GM23338 (cell line): ENCODE results near the gene MPPED1. TPM values are rescaled to one million over a fixed set of nuclear protein-coding genes. Genes with fewer than 3 reads are reported as not detected.

Experiments used
- ATAC-seq: fragments of 200-7000 bp; cut with Tn5 transposase; 3 replicates; pipeline ENCODE4 v1.9.1; 2020
- DNase-seq: peaks from one replicate; pipeline ENCODE4 v3.0.0-alpha.2; 2015; ENCODE audit warnings: low spot score
- H2AFZ ChIP-seq: fragments of 200-600 bp; sonication (generic); 2 replicates; pipeline ENCODE4 v1.8.0; 2016; ENCODE audit warnings: antibody characterized with exemption, mild to moderate bottlenecking, moderate library complexity
- H3F3A ChIP-seq: fragments of 200-600 bp; sonication (generic); replicated peaks from 2 replicates; pipeline ENCODE4 v1.8.0; 2017; ENCODE audit warnings: antibody characterized with exemption, mixed run types, low read depth
- H3K27ac ChIP-seq: fragments of 200-600 bp; sonication (generic); 2 replicates; pipeline ENCODE4 v1.6.1; 2016; ENCODE audit warnings: low read depth
- H3K27me3 ChIP-seq: fragments of 200-600 bp; sonication (generic); 2 replicates; pipeline ENCODE4 v1.8.0; 2016; ENCODE audit warnings: mild to moderate bottlenecking, mixed run types, moderate library complexity; ENCODE audit not compliant: insufficient read depth
- H3K36me3 ChIP-seq: fragments of 200-600 bp; sonication (generic); 2 replicates; pipeline ENCODE4 v1.8.0; 2016; ENCODE audit warnings: mild to moderate bottlenecking; ENCODE audit not compliant: insufficient read depth
- H3K4me1 ChIP-seq: fragments of 200-600 bp; sonication (generic); 2 replicates; pipeline ENCODE4 v1.8.0; 2016; ENCODE audit warnings: mild to moderate bottlenecking, moderate library complexity; ENCODE audit not compliant: insufficient read depth
- H3K4me2 ChIP-seq: fragments of 200-600 bp; sonication (generic); 2 replicates; pipeline ENCODE4 v1.7.1; 2017; ENCODE audit warnings: mixed run types
- H3K4me3 ChIP-seq: fragments of 200-600 bp; sonication (generic); 2 replicates; pipeline ENCODE4 v1.6.1; 2016; ENCODE audit warnings: mixed run types
- H3K79me2 ChIP-seq: fragments of 200-600 bp; sonication (generic); replicated peaks from 2 replicates; pipeline ENCODE4 v1.8.0; 2017; ENCODE audit warnings: mild to moderate bottlenecking; ENCODE audit not compliant: insufficient read depth
- H3K9me2 ChIP-seq: fragments of 200-600 bp; sonication (generic); 2 replicates; pipeline ENCODE4 v1.8.0; 2017; ENCODE audit not compliant: insufficient read depth
- H4K20me1 ChIP-seq: fragments of 200-600 bp; sonication (generic); replicated peaks from 2 replicates; pipeline ENCODE4 v1.8.0; 2017; ENCODE audit warnings: mild to moderate bottlenecking; ENCODE audit not compliant: insufficient read depth
- H3K27ac Mint-ChIP-seq: 2 replicates; pipeline ENCODE4 v1.8.0; 2020; ENCODE audit warnings: inconsistent platforms, mild to moderate bottlenecking, moderate library complexity, mixed read lengths
- H3K27me3 Mint-ChIP-seq: 3 replicates; pipeline ENCODE4 v1.8.0; 2022; ENCODE audit warnings: low read depth, mild to moderate bottlenecking, moderate library complexity, mixed read lengths, inconsistent platforms; ENCODE audit not compliant: insufficient read depth, poor library complexity
- H3K36me3 Mint-ChIP-seq: 3 replicates; pipeline ENCODE4 v1.8.0; 2021; ENCODE audit warnings: low read depth, mild to moderate bottlenecking, inconsistent platforms, moderate library complexity, mixed read lengths
- H3K4me1 Mint-ChIP-seq: 3 replicates; pipeline ENCODE4 v1.8.0; 2020; ENCODE audit warnings: mild to moderate bottlenecking, inconsistent platforms, mixed read lengths
- H3K4me3 Mint-ChIP-seq: 3 replicates; pipeline ENCODE4 v1.8.0; 2021; ENCODE audit warnings: moderate library complexity, mild to moderate bottlenecking, inconsistent platforms, mixed read lengths
- H3K9me3 Mint-ChIP-seq: 3 replicates; pipeline ENCODE4 v1.8.0; 2020; ENCODE audit warnings: moderate library complexity, mild to moderate bottlenecking, inconsistent platforms, mixed read lengths
- CREB1 ChIP-seq: fragments of 250-450 bp; sonication (Bioruptor Pico); IDR thresholded peaks from 2 replicates; pipeline ENCODE4 v1.5.0; 2020; ENCODE audit warnings: low read depth, mild to moderate bottlenecking, moderate library complexity
- EZH2 ChIP-seq: fragments of 200-600 bp; sonication (generic); IDR thresholded peaks from one replicate; pipeline ENCODE4 v1.8.0; 2017; ENCODE audit warnings: antibody characterized with exemption, mild to moderate bottlenecking, low read depth; ENCODE audit not compliant: unreplicated experiment
- EZH2phosphoT487 ChIP-seq: fragments of 200-600 bp; sonication (generic); IDR thresholded peaks from one replicate; pipeline ENCODE4 v1.8.1; 2018; ENCODE audit warnings: antibody characterized with exemption; ENCODE audit not compliant: unreplicated experiment
- JUNB ChIP-seq: IDR thresholded peaks from one replicate; pipeline ENCODE4 v1.6.1; 2016; ENCODE audit warnings: antibody characterized with exemption; ENCODE audit not compliant: unreplicated experiment
- NANOG ChIP-seq: IDR thresholded peaks from 2 replicates; pipeline ENCODE4 v1.6.1; 2016; ENCODE audit warnings: antibody characterized with exemption, borderline replicate concordance
- POLR2AphosphoS5 ChIP-seq: IDR thresholded peaks from 2 replicates; pipeline ENCODE4 v1.6.1; 2016; ENCODE audit warnings: antibody characterized with exemption, low read depth
- STAT1 ChIP-seq: IDR thresholded peaks from one replicate; pipeline ENCODE4 v1.6.1; 2016; ENCODE audit warnings: antibody characterized with exemption; ENCODE audit not compliant: unreplicated experiment
- ZNF114 ChIP-seq: fragments of 250-450 bp; sonication (Bioruptor Pico); IDR thresholded peaks from 2 replicates; pipeline ENCODE4 v1.5.0; 2020; ENCODE audit warnings: mild to moderate bottlenecking, moderate library complexity
- ZNF331 ChIP-seq: fragments of 250-450 bp; sonication (Bioruptor Pico); IDR thresholded peaks from 2 replicates; pipeline ENCODE4 v1.5.0; 2020; ENCODE audit warnings: low read depth, mild to moderate bottlenecking, moderate library complexity
- polyA plus RNA-seq: library from polyadenylated mRNA; unstranded; fragments of >200 nt; fragmentation: Nextera tagmentation; extraction: Ambion mirVana; gene quantifications from 2 replicates; pipeline ENCODE4 v1.2.1, GENCODE V29; 2016
- total RNA-seq: library from RNA; depleted of rRNA; stranded (reverse); fragments of >200 nt; shearing (Covaris generic); gene quantifications from 2 replicates; pipeline ENCODE4 v1.2.3, GENCODE V29; 2014
- TF ChIP-seq, protein P1 (sequence below): fragments of 250-450 bp; sonication (Bioruptor Pico); IDR thresholded peaks from 2 replicates; pipeline ENCODE4 v1.5.0; 2020; ENCODE audit warnings: mild to moderate bottlenecking, moderate library complexity
- TF ChIP-seq, protein P2 (sequence below): IDR thresholded peaks from 2 replicates; pipeline ENCODE4 v1.6.1; 2016; ENCODE audit warnings: antibody characterized with exemption

Gene MPPED1
- total and polyA plus RNA-seq, 2 experiments from 2014 or later: 0.56 TPM; not detected in 1

DNA sequence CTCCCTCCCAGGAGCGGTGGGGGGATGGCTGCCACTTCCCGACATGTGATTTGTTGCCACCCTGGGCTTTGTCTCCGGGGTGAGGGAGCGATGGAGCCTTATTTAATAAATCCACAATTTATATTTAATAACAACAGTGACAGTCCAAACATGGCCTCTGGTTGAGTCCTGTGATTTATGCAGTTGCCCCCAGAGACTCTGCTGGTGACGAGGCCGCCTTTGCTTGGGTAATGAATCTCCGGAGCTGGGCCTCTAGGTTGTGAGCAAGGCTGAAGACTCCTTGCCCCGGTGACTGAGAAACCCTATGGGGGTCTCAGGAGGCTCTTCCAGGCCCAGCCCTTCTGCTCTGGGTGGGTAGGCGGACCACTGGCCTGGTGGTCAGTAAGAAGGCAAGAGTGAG, 16.7 kb downstream of the MPPED1 start (continued):
- TF ChIP-seq, protein P1, sequence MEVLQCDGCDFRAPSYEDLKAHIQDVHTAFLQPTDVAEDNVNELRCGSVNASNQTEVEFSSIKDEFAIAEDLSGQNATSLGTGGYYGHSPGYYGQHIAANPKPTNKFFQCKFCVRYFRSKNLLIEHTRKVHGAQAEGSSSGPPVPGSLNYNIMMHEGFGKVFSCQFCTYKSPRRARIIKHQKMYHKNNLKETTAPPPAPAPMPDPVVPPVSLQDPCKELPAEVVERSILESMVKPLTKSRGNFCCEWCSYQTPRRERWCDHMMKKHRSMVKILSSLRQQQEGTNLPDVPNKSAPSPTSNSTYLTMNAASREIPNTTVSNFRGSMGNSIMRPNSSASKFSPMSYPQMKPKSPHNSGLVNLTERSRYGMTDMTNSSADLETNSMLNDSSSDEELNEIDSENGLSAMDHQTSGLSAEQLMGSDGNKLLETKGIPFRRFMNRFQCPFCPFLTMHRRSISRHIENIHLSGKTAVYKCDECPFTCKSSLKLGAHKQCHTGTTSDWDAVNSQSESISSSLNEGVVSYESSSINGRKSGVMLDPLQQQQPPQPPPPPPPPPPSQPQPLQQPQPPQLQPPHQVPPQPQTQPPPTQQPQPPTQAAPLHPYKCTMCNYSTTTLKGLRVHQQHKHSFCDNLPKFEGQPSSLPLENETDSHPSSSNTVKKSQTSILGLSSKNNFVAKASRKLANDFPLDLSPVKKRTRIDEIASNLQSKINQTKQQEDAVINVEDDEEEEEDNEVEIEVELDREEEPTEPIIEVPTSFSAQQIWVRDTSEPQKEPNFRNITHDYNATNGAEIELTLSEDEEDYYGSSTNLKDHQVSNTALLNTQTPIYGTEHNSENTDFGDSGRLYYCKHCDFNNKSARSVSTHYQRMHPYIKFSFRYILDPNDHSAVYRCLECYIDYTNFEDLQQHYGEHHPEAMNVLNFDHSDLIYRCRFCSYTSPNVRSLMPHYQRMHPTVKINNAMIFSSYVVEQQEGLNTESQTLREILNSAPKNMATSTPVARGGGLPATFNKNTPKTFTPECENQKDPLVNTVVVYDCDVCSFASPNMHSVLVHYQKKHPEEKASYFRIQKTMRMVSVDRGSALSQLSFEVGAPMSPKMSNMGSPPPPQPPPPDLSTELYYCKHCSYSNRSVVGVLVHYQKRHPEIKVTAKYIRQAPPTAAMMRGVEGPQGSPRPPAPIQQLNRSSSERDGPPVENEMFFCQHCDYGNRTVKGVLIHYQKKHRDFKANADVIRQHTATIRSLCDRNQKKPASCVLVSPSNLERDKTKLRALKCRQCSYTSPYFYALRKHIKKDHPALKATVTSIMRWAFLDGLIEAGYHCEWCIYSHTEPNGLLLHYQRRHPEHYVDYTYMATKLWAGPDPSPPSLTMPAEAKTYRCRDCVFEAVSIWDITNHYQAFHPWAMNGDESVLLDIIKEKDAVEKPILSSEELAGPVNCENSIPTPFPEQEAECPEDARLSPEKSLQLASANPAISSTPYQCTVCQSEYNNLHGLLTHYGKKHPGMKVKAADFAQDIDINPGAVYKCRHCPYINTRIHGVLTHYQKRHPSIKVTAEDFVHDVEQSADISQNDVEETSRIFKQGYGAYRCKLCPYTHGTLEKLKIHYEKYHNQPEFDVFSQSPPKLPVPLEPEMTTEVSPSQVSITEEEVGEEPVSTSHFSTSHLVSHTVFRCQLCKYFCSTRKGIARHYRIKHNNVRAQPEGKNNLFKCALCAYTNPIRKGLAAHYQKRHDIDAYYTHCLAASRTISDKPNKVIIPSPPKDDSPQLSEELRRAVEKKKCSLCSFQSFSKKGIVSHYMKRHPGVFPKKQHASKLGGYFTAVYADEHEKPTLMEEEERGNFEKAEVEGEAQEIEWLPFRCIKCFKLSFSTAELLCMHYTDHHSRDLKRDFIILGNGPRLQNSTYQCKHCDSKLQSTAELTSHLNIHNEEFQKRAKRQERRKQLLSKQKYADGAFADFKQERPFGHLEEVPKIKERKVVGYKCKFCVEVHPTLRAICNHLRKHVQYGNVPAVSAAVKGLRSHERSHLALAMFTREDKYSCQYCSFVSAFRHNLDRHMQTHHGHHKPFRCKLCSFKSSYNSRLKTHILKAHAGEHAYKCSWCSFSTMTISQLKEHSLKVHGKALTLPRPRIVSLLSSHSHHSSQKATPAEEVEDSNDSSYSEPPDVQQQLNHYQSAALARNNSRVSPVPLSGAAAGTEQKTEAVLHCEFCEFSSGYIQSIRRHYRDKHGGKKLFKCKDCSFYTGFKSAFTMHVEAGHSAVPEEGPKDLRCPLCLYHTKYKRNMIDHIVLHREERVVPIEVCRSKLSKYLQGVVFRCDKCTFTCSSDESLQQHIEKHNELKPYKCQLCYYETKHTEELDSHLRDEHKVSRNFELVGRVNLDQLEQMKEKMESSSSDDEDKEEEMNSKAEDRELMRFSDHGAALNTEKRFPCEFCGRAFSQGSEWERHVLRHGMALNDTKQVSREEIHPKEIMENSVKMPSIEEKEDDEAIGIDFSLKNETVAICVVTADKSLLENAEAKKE (CRISPR knock-in tag): no peak
- TF ChIP-seq POLR2AphosphoS5 (no peak), STAT1 (no peak), JUNB (no peak), ZNF331 (no peak), EZH2phosphoT487 (no peak), NANOG (no peak), ZNF114 (CRISPR knock-in tag) (no peak), EZH2 (no peak)
- TF ChIP-seq, protein P2, sequence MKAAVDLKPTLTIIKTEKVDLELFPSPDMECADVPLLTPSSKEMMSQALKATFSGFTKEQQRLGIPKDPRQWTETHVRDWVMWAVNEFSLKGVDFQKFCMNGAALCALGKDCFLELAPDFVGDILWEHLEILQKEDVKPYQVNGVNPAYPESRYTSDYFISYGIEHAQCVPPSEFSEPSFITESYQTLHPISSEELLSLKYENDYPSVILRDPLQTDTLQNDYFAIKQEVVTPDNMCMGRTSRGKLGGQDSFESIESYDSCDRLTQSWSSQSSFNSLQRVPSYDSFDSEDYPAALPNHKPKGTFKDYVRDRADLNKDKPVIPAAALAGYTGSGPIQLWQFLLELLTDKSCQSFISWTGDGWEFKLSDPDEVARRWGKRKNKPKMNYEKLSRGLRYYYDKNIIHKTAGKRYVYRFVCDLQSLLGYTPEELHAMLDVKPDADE: no peak

DNA sequence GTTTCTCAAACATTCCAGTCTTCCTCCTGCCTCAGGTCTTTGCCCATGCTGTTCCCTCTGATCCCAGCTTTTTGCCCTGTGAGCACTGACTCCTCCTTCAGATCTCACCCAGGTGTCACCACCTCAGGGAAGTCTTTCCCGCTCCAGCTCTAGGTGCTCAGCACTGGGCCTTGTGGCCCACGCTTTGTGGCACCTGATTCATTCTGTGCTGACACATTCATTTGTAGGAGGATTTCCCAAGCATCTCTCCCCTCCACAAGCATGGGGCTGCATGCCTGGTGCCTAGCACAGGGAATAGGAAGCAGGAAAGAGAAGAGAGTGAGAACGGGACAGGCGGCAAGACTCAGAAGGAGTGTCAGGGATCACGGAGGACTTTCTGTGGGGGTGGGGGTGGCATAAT, 17.6 kb downstream of the MPPED1 start:
- no peaks in the 10 kb centered on the region; the same call in 2 of the 3 replicates for H3K9me3 Mint-ChIP-seq
- Histone ChIP-seq H3K27me3 (no peaks in the 10 kb centered on the region), H3K9me2 (no peaks in the 10 kb centered on the region), H3K4me3 (no peak overlapping the region), H3K4me1 (no peaks in the 10 kb centered on the region), H3K36me3 (no peaks in the 10 kb centered on the region), H4K20me1 (no peaks in the 10 kb centered on the region), H3F3A (no peaks in the 10 kb centered on the region), H3K4me2 (no peak overlapping the region), H2AFZ (no peak overlapping the region), H3K79me2 (no peaks in the 10 kb centered on the region), H3K27ac (no peak overlapping the region)
- no peak overlapping the region for H3K4me3 Mint-ChIP-seq
- ATAC-seq: no peak
- peaks cover 10% of the 10 kb centered on the region for H3K27me3 Mint-ChIP-seq
- peaks cover 8% of the 10 kb centered on the region for H3K4me1 Mint-ChIP-seq
- no peaks in the 10 kb centered on the region for H3K36me3 Mint-ChIP-seq
- no peak for TF ChIP-seq CREB1
- TF ChIP-seq ZNF114 (CRISPR knock-in tag): no peak
- no peak for DNase-seq
- no peak overlapping the region for H3K27ac Mint-ChIP-seq
